ENCODE results near the gene NTSR1. TPM values are rescaled to one million over a fixed set of nuclear protein-coding genes. Genes with fewer than 3 reads are reported as not detected.
A peak's percentile ranks its signal among the peaks of the same experiment; 100 is the strongest.

Gene NTSR1
- total RNA-seq, 1 donor from 2014 or later, result 0.40 TPM

GRCh38 chr20:62786157-62786556 lies 77.5 kb downstream of the NTSR1 start:
- no peak for DNase-seq (ENCODE audit: low spot score)

DNA sequence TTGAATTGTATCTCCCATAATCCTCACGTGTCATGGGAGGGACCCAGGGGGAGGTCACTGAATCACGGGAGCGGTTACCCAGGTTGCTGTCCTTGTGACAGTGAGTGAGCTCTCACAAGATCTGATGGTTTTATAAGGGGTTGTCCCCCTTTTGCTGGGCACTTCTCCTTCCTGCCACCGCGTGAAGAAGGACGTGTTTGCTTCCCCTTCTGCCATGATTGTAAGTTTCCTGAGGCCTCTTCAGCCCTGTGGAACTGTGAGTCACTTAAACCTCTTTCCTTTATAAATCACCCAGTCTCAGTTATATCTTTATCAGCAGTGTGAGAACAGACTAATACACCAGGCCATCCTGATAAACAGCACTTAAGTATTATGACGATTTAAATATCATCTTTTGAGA lies 78.7 kb downstream of the NTSR1 start:
- DNase-seq (ENCODE audit: low spot score), result no peak

GRCh38 chr20:62787866-62788265 lies 79.2 kb downstream of the NTSR1 start:
- DNase-seq (ENCODE audit: low spot score), result no peak

GRCh38 chr20:62788607-62789006 lies 80.0 kb downstream of the NTSR1 start:
- no peak for DNase-seq (ENCODE audit: low spot score)

GRCh38 chr20:62790075-62790474 lies 81.4 kb downstream of the NTSR1 start:
- no peak for DNase-seq (ENCODE audit: low spot score)

DNA sequence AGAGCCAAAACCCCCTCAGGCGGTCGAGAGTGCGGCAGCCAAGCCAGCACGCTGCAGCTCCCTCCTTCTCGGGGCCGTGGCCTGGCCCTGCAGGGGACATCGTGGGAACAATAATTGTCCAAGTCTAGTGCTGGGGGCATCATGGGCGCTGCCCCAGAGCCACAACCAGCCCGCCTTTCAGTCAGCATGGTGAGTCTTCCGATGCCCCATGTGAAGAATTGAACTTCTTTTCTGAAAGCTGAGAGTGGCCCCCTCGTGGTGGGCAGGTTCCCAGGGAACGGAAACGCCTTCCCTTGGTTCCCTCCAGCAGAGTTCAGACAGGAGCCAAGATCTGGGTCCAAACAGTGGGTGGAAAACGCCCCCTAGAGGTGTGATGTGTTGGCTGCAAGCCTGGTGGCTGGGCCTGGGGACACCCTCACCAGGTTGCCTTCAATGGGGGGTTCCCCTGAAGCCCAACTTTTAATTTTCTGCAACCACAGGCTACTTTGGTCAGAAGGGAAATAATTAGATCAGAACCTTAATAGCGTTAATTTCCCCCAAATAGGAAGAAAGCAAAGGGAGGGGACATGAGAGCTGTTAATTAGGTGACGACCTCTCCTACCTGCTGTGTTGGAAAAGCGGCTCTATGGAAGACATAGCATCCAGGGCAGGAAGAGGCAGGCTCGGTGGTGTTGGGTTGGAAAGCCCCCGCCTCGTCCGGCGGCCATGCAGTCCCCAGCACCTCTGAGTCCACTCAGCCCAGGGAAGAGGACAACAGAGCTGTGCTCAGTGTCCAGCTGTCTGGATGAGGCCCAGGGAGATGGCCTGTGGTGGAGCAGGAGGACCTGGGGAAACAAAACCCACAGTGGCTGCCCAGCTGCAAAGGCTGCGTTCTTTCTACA lies 82.9 kb downstream of the NTSR1 start:
- DNase-seq (ENCODE audit: low spot score), result peak; percentile 83

DNA sequence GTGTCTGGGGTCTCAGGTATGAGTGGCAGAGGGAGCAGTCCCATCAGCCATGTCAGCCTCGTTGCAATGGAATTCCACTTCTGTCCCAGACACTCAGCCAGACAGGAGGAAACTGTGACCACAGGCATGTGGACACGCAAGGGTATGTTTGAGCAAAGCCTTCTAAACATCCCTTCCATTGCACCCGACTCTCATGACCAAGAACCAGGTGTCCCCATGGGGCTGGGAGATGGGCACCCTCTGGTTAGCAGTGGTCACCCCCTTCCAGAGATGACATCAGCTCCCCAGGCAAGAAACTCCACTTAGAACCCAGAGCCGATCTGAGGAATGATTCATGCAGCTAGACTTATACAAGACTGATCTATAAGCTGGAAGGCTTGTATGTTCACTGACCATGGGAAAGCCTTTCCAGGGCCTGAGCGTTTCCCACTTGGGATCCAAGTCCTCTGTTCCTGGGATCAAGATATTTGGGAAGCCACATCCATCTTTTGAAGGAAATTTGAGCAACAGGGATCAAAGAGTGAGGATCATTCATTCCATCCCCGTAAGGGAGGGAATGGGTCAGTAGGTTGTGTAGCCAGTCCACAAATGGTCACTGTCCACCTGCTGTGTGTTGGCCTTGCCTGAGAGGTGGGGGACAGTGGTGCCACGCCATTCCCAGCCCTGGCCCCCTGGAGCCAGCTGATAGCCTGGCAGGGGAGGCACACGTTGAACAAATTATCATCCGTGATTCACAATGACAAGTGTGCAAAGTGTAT lies 83.7 kb downstream of the NTSR1 start:
- no peak for DNase-seq (ENCODE audit: low spot score)

DNA sequence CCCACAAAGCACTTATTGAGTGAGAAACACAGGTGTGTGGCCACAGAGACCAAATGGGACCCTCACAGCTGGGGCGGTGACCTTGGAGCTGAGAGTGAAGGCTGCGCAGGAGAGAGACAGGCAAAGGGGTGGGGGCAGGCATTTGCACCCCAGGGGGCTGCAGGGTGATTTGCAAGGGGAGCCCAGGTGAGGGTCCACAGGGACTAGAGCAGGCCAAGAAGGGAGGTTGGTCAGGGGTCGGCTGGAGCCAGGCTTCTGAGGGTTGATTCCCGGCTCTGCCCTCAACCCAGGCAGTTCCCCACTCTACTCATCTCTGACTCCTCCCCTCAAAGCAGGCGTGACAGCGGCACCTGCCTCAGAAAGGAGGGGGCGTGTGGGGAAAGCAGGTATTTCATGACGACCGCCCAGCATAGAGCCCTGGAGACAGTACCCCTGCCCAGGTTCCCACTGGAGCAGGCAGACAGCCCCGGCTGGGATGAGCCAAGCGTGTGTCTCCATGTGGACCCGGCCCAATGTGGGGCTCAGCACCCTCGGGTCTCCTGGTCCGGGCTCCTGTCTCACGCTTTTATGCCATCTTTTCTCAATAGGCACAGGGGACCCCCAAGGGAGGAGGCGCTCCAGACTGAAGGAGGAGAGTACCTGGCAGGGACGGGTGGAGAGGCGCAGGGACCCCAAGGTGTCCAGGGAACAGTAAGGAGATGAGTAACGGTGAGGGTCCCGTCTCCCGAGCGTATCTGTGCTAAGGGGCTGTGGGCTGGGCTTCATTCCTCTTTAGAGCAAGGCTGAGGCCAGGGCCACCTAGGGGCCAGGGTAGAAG lies 84.5 kb downstream of the NTSR1 start:
- no peak for DNase-seq (ENCODE audit: low spot score)

DNA sequence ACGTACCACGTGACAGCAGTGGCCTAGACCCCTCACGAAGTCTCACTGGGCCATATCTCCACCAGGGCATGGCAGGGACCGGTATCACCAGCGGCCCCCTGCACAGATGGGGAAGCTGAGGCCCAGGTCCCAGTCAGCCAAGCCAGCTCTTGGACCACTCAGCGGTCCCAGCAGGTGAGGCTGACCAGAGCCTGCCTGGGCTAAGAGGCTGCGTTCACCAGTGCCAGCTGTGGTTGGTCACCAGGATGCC lies 85.0 kb downstream of the NTSR1 start:
- DNase-seq (ENCODE audit: low spot score), result no peak

- DNase-seq (ENCODE audit: low spot score), result peak; percentile 94
Measured at GRCh38 chr20:62794007-62794724, 85.5 kb downstream of the NTSR1 start.

DNA sequence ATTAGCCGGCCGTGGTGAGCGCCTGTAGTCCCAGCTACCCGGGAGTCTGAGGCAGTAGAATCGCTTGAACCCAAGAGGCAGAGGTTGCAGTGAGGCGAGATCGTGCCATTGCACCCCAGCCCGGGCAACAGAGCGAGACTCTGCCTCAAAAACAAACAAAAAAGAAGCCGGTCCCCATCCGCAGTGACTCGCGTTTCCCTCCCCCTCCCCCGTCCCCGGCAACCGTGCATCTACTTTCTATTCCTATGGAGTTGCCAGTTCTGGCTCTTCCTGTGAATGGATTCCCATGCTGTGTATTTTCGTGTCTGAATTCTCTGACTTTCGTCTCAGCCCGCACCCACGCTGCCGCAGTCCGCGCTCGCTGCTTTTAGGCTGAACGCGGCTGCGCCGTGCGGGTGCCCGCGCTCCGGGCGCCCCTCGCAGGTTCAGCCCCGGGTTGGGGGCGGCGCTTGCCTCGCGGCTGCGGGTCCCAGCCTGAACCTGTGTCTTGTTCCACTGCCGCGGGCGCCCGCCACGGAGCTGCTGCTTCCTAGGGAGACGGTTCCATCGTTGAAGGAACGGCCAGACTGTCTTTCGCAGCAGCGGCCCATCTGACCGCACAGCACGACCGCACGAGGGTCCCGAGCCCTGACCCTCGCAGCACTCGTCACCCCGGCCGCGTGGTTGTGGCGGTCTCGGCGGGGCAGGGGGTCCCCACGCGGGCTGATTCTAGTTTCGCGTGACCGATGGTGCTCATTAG lies 86.6 kb downstream of the NTSR1 start:
- DNase-seq (ENCODE audit: low spot score), result no peak

DNA sequence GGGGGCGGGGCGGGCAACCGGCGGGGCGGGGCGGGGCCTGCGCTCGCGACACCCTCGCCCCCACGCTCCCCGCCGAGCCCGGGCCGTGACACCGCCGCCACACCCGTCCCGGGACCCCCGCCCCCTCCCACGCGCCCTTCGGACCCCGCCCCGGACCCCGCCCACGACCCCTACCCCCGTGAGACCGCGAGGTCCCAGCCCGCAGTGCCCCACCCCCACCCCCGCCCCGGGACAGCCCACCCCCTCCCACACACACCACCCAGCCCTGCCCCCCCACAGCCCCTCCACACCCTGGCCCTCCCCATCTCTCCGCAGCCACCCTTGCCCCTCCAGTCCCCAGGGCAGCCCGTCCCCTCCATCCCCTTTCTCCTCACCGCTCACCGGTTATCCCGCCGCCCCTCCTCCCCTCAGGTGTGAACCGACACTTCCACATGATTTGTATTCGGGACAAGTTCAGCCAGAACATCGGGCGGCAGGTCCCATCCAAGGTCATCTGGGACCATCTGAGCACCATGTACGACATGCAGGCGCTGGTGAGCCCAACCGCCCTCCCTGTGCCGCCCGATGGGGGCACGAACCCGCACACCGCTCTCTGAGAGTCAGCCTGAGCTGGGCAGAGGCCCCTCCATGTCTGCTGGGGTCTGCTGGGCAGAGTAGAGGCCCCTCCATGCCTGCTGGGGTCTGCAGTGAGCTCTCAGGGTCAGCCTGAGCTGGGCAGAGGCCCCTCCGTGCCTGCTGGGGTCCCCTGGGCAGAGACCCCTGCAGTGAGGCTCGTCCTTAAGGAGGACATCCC lies 88.3 kb downstream of the NTSR1 start:
- DNase-seq (ENCODE audit: low spot score), result no peak

GRCh38 chr20:62797671-62798532 lies 89.3 kb downstream of the NTSR1 start:
- no peak for DNase-seq (ENCODE audit: low spot score)

DNA sequence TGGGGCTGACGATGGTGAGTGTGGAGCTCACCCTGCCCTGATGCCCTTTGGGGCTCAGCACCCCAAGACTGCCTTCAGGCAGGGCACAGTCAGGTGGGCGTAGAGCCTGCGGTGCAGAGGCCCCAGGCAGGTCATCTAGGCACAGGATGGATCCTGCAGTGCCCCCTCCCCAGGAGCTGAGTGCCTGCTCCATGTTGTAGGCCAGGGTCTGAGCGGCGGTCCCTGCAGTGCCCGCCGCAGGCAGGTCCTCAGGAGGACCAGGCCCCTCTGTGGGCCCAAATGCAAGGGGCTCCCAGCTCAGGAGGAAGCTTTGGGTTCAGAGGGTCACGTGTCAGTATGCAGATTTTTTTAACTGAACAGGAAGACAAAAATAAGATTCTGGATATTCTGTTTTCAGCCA lies 90.4 kb downstream of the NTSR1 start:
- DNase-seq (ENCODE audit: low spot score), result no peak

DNA sequence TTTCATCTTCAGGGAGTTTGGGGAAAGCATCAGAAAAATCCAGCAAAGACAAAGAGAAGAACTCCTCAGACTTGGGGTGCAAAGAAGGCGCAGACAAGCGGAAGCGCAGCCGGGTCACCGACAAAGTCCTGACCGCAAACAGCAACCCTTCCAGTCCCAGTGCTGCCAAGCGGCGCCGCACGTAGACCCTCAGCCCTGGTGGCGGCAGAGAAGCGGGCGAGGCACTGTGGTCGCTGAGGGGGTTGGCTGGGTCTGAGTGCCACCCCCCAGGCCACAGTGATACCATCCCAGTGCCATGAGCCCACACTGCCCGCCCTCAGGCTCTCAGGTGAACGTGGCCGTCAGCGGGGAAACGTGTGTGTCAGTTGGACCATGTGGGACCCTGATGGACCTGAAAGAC lies 90.8 kb downstream of the NTSR1 start:
- DNase-seq (ENCODE audit: low spot score), result no peak

DNA sequence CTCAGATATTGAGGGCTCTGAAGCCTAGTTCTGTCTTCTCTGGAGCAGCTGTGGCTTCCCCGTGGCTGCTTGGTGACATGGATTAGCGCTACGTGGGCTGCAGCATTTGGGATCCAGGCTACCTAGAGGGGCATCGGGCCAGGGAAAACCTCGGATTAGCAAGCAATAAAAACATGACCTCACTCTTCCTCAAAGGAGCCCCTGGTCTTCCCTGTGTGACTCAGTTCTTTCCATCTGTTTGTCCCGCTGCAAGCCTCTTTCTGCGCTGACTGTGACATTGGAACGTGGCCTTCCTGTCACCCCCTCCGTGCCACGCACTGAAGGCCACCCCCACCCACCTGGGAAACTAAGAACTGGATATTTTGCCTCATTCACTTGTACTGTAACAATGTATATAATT lies 91.2 kb downstream of the NTSR1 start:
- DNase-seq (ENCODE audit: low spot score), result no peak

- DNase-seq (ENCODE audit: low spot score), result no peak
Measured at GRCh38 chr20:62800314-62801259, 92.0 kb downstream of the NTSR1 start.
